H9 (cell line): ENCODE results near the gene MAST4. TPM values are rescaled to one million over a fixed set of nuclear protein-coding genes. Genes with fewer than 3 reads are reported as not detected.

ENCODE experiments used
- DNase-seq: peaks from one replicate; pipeline ENCODE4 v3.0.0-alpha.2; 2017
- H2AFZ ChIP-seq: one replicate; pipeline ENCODE4 v1.6.1; 2013; ENCODE audit warnings: mild to moderate bottlenecking, low read length, control low read depth, moderate library complexity
- H2AK5ac ChIP-seq: 2 replicates; pipeline ENCODE4 v1.6.1; 2013; ENCODE audit warnings: low read length, control low read depth, mixed read lengths; ENCODE audit not compliant: insufficient read length
- H2BK120ac ChIP-seq: one replicate; pipeline ENCODE4 v1.6.1; 2013; ENCODE audit warnings: low read depth, mild to moderate bottlenecking, low read length, control low read depth, inconsistent platforms; ENCODE audit not compliant: poor library complexity, severe bottlenecking
- H2BK12ac ChIP-seq: 2 replicates; pipeline ENCODE4 v1.6.1; 2013; ENCODE audit warnings: low read length, control low read depth, mixed read lengths, low read depth; ENCODE audit not compliant: insufficient read length
- H2BK15ac ChIP-seq: 2 replicates; pipeline ENCODE4 v1.6.1; 2013; ENCODE audit warnings: low read depth, low read length, control low read depth
- H2BK20ac ChIP-seq: one replicate; pipeline ENCODE4 v1.6.1; 2013; ENCODE audit warnings: low read depth, mild to moderate bottlenecking, low read length, control low read depth, inconsistent platforms; ENCODE audit not compliant: poor library complexity, severe bottlenecking
- H2BK5ac ChIP-seq: 2 replicates; pipeline ENCODE4 v1.6.1; 2013; ENCODE audit warnings: low read length, control low read depth, mixed read lengths; ENCODE audit not compliant: insufficient read length
- H3K14ac ChIP-seq: 2 replicates; pipeline ENCODE4 v1.6.1; 2013; ENCODE audit warnings: low read length, control low read depth; ENCODE audit not compliant: insufficient read depth
- H3K18ac ChIP-seq: 2 replicates; pipeline ENCODE4 v1.6.1; 2013; ENCODE audit warnings: low read depth, mild to moderate bottlenecking, mixed read lengths, low read length, control low read depth; ENCODE audit not compliant: insufficient read length
- H3K23ac ChIP-seq: 2 replicates; pipeline ENCODE4 v1.6.1; 2013; ENCODE audit warnings: low read length, control low read depth, mixed read lengths, low read depth; ENCODE audit not compliant: insufficient read length
- H3K23me2 ChIP-seq: 2 replicates; pipeline ENCODE4 v1.6.1; 2013; ENCODE audit warnings: low read depth, mild to moderate bottlenecking, mixed read lengths, low read length, control low read depth; ENCODE audit not compliant: insufficient read length, poor library complexity, severe bottlenecking
- H3K27ac ChIP-seq: 2 replicates; pipeline ENCODE4 v1.5.1; 2013; ENCODE audit warnings: low read length, control low read depth, mixed read lengths, low read depth; ENCODE audit not compliant: insufficient read length
- H3K27me3 ChIP-seq: 2 replicates; pipeline ENCODE4 v1.6.1; 2013; ENCODE audit warnings: low read length, control low read depth, inconsistent platforms; ENCODE audit not compliant: insufficient read depth
- H3K4ac ChIP-seq: 2 replicates; pipeline ENCODE4 v1.6.1; 2013; ENCODE audit warnings: low read depth, mild to moderate bottlenecking, control low read depth, inconsistent platforms, low read length, moderate library complexity
- H3K4me1 ChIP-seq: 2 replicates; pipeline ENCODE4 v1.6.1; 2013; ENCODE audit warnings: low read length, control low read depth, inconsistent platforms; ENCODE audit not compliant: insufficient read depth
- H3K4me2 ChIP-seq: 2 replicates; pipeline ENCODE4 v1.6.1; 2013; ENCODE audit warnings: low read length, control low read depth, mixed read lengths; ENCODE audit not compliant: insufficient read length, insufficient read depth
- H3K56ac ChIP-seq: 2 replicates; pipeline ENCODE4 v1.6.1; 2013; ENCODE audit warnings: low read depth, mild to moderate bottlenecking, mixed read lengths, low read length, control low read depth; ENCODE audit not compliant: insufficient read length
- H3K79me1 ChIP-seq: 2 replicates; pipeline ENCODE4 v1.6.1; 2013; ENCODE audit warnings: low read depth, mild to moderate bottlenecking, moderate library complexity, low read length, control low read depth, inconsistent platforms; ENCODE audit not compliant: insufficient read depth, poor library complexity, severe bottlenecking
- H3K79me2 ChIP-seq: 2 replicates; pipeline ENCODE4 v1.6.1; 2013; ENCODE audit warnings: low read length, control low read depth, inconsistent platforms; ENCODE audit not compliant: insufficient read depth
- H3K9ac ChIP-seq: 2 replicates; pipeline ENCODE4 v1.6.1; 2013; ENCODE audit warnings: low read length, control low read depth, mixed read lengths; ENCODE audit not compliant: insufficient read length; ENCODE audit errors: extremely low read depth
- H3K9me3 ChIP-seq: one replicate; pipeline ENCODE4 v1.6.1; 2013; ENCODE audit warnings: low read depth, low read length, inconsistent platforms; ENCODE audit not compliant: control insufficient read depth
- H3T11ph ChIP-seq: one replicate; pipeline ENCODE4 v1.6.1; 2013; ENCODE audit warnings: mild to moderate bottlenecking, low read length, control low read depth, inconsistent platforms
- H4K20me1 ChIP-seq: one replicate; pipeline ENCODE4 v1.6.1; 2013; ENCODE audit not compliant: control insufficient read depth, insufficient read length, insufficient read depth
- H4K5ac ChIP-seq: 2 replicates; pipeline ENCODE4 v1.6.1; 2013; ENCODE audit warnings: low read depth, mild to moderate bottlenecking, mixed read lengths, low read length, control low read depth; ENCODE audit not compliant: insufficient read length
- H4K8ac ChIP-seq: replicated peaks from 2 replicates; pipeline ENCODE4 v1.6.1; 2013; ENCODE audit warnings: low read length, control low read depth, mixed read lengths, low read depth; ENCODE audit not compliant: insufficient read length
- H4K91ac ChIP-seq: 2 replicates; pipeline ENCODE4 v1.6.1; 2013; ENCODE audit warnings: low read depth, mild to moderate bottlenecking, moderate library complexity, mixed read lengths, low read length, control low read depth; ENCODE audit not compliant: insufficient read length
- H3K27ac Mint-ChIP-seq, 3 experiments: 2 replicates in 2 of 3; 3 replicates in 1 of 3; pipeline ENCODE4 v1.8.0; 2020 to 2021; ENCODE audit warnings: mixed read lengths in 3 of 3, mild to moderate bottlenecking in 1 of 3, moderate library complexity in 1 of 3
- H3K27me3 Mint-ChIP-seq: 2 replicates; pipeline ENCODE4 v1.8.0; 2021; ENCODE audit warnings: low read depth, mild to moderate bottlenecking, moderate library complexity, mixed read lengths
- H3K36me3 Mint-ChIP-seq, 3 experiments: 2 replicates in 2 of 3; 3 replicates in 1 of 3; pipeline ENCODE4 v1.8.0; 2020 to 2021; ENCODE audit warnings: low read depth in 3 of 3, mixed read lengths in 3 of 3; ENCODE audit not compliant: insufficient read depth in 1 of 3
- H3K4me1 Mint-ChIP-seq, 2 experiments: 2 replicates each; pipeline ENCODE4 v1.8.0; 2020; ENCODE audit warnings: mixed read lengths in 2 of 2
- H3K4me3 Mint-ChIP-seq, 2 experiments: 2 replicates in 1 of 2; 3 replicates in 1 of 2; pipeline ENCODE4 v1.8.0; 2020 to 2021; ENCODE audit warnings: mild to moderate bottlenecking in 2 of 2, mixed read lengths in 2 of 2, moderate library complexity in 1 of 2
- H3K9me3 Mint-ChIP-seq, 2 experiments: 2 replicates in 1 of 2; 3 replicates in 1 of 2; pipeline ENCODE4 v1.8.0; 2020; ENCODE audit warnings: mild to moderate bottlenecking in 2 of 2, mixed read lengths in 2 of 2, moderate library complexity in 1 of 2
- WGBS: extraction: QIAGEN DNeasy Blood & Tissue Kit; methylation state at CpG from one replicate; pipeline ENCODE4 v1.1.7; 2013; ENCODE audit warnings: missing lambda C conversion rate, low lambda C conversion rate, mixed read lengths; ENCODE audit not compliant: insufficient read length; ENCODE audit errors: extremely low coverage; 5-methylcytosine and 5-hydroxymethylcytosine counted together
- total RNA-seq: library from RNA; stranded (reverse); gene quantifications from 2 replicates; pipeline ENCODE4 v1.2.1, GENCODE V29; 2021
- TF ChIP-seq, protein P1 (sequence below): fragments of 200-600 bp; sonication (generic); conservative IDR thresholded peaks from 3 replicates; pipeline ENCODE4 v1.8.0; 2021; ENCODE audit warnings: antibody characterized with exemption, mild to moderate bottlenecking

MAST4 gene
- total RNA-seq, 1 experiment from 2014 or later, result 3.7 TPM

DNA sequence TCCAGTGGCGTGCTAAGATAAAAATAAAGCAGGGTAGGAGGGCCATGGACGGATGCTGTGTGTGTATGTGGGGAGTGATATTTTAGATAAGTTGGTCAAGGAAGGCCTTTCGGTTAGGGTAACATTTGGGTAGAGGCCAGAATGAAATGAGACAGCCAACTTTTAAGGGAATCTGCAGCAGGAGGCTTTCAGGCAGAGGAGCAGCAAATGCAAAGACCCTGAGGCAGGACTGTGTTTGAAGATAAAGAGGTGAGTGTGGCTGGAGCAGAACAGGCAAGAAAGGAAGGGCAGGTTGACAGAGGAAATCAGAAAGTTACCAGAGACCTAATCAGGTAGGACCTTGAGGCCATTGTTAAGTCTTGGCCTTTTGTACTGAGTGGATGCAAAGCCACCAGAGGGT is 106.2 kb downstream of the MAST4 start:
- Histone ChIP-seq H3K9me3 (no peaks in the 10 kb centered on the region), H3K27me3 (peaks cover 38% of the 10 kb centered on the region)
- no CpG with 5 or more reads among the region's 3 CpGs for WGBS

More for the DNA sequence above, 106.2 kb downstream of the MAST4 start:
- no peak overlapping the region for H3K4me2 ChIP-seq
- TF ChIP-seq, protein P1, sequence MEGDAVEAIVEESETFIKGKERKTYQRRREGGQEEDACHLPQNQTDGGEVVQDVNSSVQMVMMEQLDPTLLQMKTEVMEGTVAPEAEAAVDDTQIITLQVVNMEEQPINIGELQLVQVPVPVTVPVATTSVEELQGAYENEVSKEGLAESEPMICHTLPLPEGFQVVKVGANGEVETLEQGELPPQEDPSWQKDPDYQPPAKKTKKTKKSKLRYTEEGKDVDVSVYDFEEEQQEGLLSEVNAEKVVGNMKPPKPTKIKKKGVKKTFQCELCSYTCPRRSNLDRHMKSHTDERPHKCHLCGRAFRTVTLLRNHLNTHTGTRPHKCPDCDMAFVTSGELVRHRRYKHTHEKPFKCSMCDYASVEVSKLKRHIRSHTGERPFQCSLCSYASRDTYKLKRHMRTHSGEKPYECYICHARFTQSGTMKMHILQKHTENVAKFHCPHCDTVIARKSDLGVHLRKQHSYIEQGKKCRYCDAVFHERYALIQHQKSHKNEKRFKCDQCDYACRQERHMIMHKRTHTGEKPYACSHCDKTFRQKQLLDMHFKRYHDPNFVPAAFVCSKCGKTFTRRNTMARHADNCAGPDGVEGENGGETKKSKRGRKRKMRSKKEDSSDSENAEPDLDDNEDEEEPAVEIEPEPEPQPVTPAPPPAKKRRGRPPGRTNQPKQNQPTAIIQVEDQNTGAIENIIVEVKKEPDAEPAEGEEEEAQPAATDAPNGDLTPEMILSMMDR, result no peak
- H3K23me2 ChIP-seq, result no peaks in the 10 kb centered on the region
- no peak overlapping the region for H3T11ph ChIP-seq
- H3K4ac ChIP-seq, result no peak overlapping the region
- H3K18ac ChIP-seq, result no peak overlapping the region
- H3K56ac ChIP-seq, result no peak overlapping the region
- Mint-ChIP-seq H3K4me1 (peaks cover 7 to 10% of the 10 kb centered on the region in 2 experiments), H3K9me3 (no peaks in the 10 kb centered on the region), H3K27me3 (peaks cover 95% of the 10 kb centered on the region), H3K4me3 (no peak overlapping the region), H3K36me3 (no peaks in the 10 kb centered on the region), H3K27ac (no peak overlapping the region)
- H3K9ac ChIP-seq, result no peak overlapping the region
- H3K79me2 ChIP-seq, result no peaks in the 10 kb centered on the region
- no peaks in the 10 kb centered on the region for H3K79me1 ChIP-seq
- no peak overlapping the region for H2AK5ac ChIP-seq
- H4K8ac ChIP-seq, result no peak overlapping the region
- H3K27ac ChIP-seq, result no peak overlapping the region
- H2BK5ac ChIP-seq, result no peak overlapping the region
- H3K14ac ChIP-seq, result no peak overlapping the region
- H2BK12ac ChIP-seq, result no peak overlapping the region
- DNase-seq, result no peak
- H4K91ac ChIP-seq, result no peak overlapping the region
- H4K20me1 ChIP-seq, result no peaks in the 10 kb centered on the region
- H3K4me1 ChIP-seq, result no peaks in the 10 kb centered on the region
- H2BK15ac ChIP-seq, result no peak overlapping the region
- H3K23ac ChIP-seq, result no peak overlapping the region
- H2AFZ ChIP-seq, result no peak overlapping the region
- H2BK20ac ChIP-seq, result no peak overlapping the region
- no peak overlapping the region for H2BK120ac ChIP-seq
- no peak overlapping the region for H4K5ac ChIP-seq
